Colon (tissue), 2 donors: ENCODE measurements around the gene FHAD1.
"Not testable (repeated sequence)": the region's sequence is repeated elsewhere in the genome, so short reads cannot be mapped to it uniquely, and the experiment has no call there.

Experiments used
- FAIRE-seq: peaks from 2 replicates; lab custom pipeline; 2012; peaks lifted over from hg19 to GRCh38; lab: Jason Lieb, UNC
- donor health status: control.
- donor health status: control.

Gene FHAD1

GRCh38 chr1:15418806-15419515 lies 171.9 kb downstream of the FHAD1 start:
- no peak for FAIRE-seq

GRCh38 chr1:15420853-15421465 lies 173.9 kb downstream of the FHAD1 start:
- no peak for FAIRE-seq

GRCh38 chr1:15422871-15423270 lies 175.8 kb downstream of the FHAD1 start:
- no peak for FAIRE-seq

GRCh38 chr1:15423355-15424077 lies 176.5 kb downstream of the FHAD1 start:
- FAIRE-seq, result no peak

GRCh38 chr1:15424146-15424667 lies 177.2 kb downstream of the FHAD1 start:
- no peak for FAIRE-seq

- FAIRE-seq, result no peak
These were observed 178.0 kb downstream of the FHAD1 start for GRCh38 chr1:15424981-15425380.

- FAIRE-seq, result no peak
These were observed 178.5 kb downstream of the FHAD1 start for GRCh38 chr1:15425521-15425920.

- FAIRE-seq, result no peak
These were observed 178.9 kb downstream of the FHAD1 start for GRCh38 chr1:15425958-15426357.

- no peak for FAIRE-seq
These were observed 179.7 kb downstream of the FHAD1 start for GRCh38 chr1:15426492-15427279.

- no peak for FAIRE-seq
These were observed 180.2 kb downstream of the FHAD1 start for GRCh38 chr1:15427280-15427666.

GRCh38 chr1:15428252-15428651 lies 181.2 kb downstream of the FHAD1 start:
- not testable (repeated sequence) for FAIRE-seq

GRCh38 chr1:15428815-15429435 lies 181.9 kb downstream of the FHAD1 start:
- no peak for FAIRE-seq

GRCh38 chr1:15429701-15430149 lies 182.7 kb downstream of the FHAD1 start:
- FAIRE-seq, result no peak

GRCh38 chr1:15430787-15431570 lies 184.0 kb downstream of the FHAD1 start:
- no peak for FAIRE-seq

- FAIRE-seq, result no peak
These were observed 184.5 kb downstream of the FHAD1 start for GRCh38 chr1:15431571-15431948.

- FAIRE-seq, result no peak
These were observed 185.3 kb downstream of the FHAD1 start for GRCh38 chr1:15432324-15432723.

GRCh38 chr1:15433471-15433870 lies 186.4 kb downstream of the FHAD1 start:
- no peak for FAIRE-seq

- not testable (repeated sequence) for FAIRE-seq
These were observed 187.7 kb downstream of the FHAD1 start for GRCh38 chr1:15434739-15435138.

- FAIRE-seq, result no peak
These were observed 188.4 kb downstream of the FHAD1 start for GRCh38 chr1:15435239-15436077.

- no peak for FAIRE-seq
These were observed 189.9 kb downstream of the FHAD1 start for GRCh38 chr1:15436881-15437442.
